NCI-H187 (cell line): ENCODE results near the gene CUX1.
"Not testable (repeated sequence)": the region's sequence is repeated elsewhere in the genome, so short reads cannot be mapped to it uniquely, and the experiment has no call there.

Experiments
- DNase-seq, 2 experiments: peaks; one replicate each; lab custom pipeline; 2025; lab: John Stamatoyannopoulos, UW

Gene CUX1

GRCh38 chr7:102215256-102215655 lies 397.8 kb downstream of the CUX1 start:
- DNase-seq, result no peak

- DNase-seq, result no peak
Measured at GRCh38 chr7:102215711-102216110, 398.3 kb downstream of the CUX1 start.

GRCh38 chr7:102216573-102217314 lies 399.3 kb downstream of the CUX1 start:
- no peak for DNase-seq

- DNase-seq, result no peak
Measured at GRCh38 chr7:102220229-102220850, 402.9 kb downstream of the CUX1 start.

GRCh38 chr7:102220960-102221800 lies 403.8 kb downstream of the CUX1 start:
- DNase-seq, result no peak

GRCh38 chr7:102221961-102222360 lies 404.5 kb downstream of the CUX1 start:
- DNase-seq, result no peak

GRCh38 chr7:102222445-102222844 lies 405.0 kb downstream of the CUX1 start:
- DNase-seq, result no peak

- no peak for DNase-seq
Measured at GRCh38 chr7:102223184-102223583, 405.8 kb downstream of the CUX1 start.

- no peak for DNase-seq
Measured at GRCh38 chr7:102225025-102225424, 407.6 kb downstream of the CUX1 start.

GRCh38 chr7:102227371-102227770 lies 409.9 kb downstream of the CUX1 start:
- no peak for DNase-seq

GRCh38 chr7:102228935-102229334 lies 411.5 kb downstream of the CUX1 start:
- DNase-seq, result no peak

GRCh38 chr7:102230162-102230561 lies 412.7 kb downstream of the CUX1 start:
- not testable (repeated sequence) for DNase-seq

GRCh38 chr7:102230593-102230992 lies 413.2 kb downstream of the CUX1 start:
- DNase-seq, result no peak

- no peak for DNase-seq
Measured at GRCh38 chr7:102232611-102233286, 415.3 kb downstream of the CUX1 start.

- DNase-seq, result no peak
Measured at GRCh38 chr7:102234131-102234530, 416.7 kb downstream of the CUX1 start.

- DNase-seq, result no peak
Measured at GRCh38 chr7:102234801-102235550, 417.6 kb downstream of the CUX1 start.

GRCh38 chr7:102236102-102236501 lies 418.7 kb downstream of the CUX1 start:
- no peak for DNase-seq

- peak in 1 of 2 experiments; percentile 42 for DNase-seq
Measured at GRCh38 chr7:102236592-102237287, 419.3 kb downstream of the CUX1 start.

GRCh38 chr7:102239206-102239820 lies 421.9 kb downstream of the CUX1 start:
- no peak for DNase-seq

- DNase-seq, result no peak
Measured at GRCh38 chr7:102241431-102241830, 424.0 kb downstream of the CUX1 start.
